Cardiac fibroblast (primary cell): Measurements from ENCODE around the gene PCDHGC3.

Source experiments
- DNase-seq, 2 donors: peaks; one replicate each; pipeline versions ENCODE4 v3.0.0 to v3.0.0-alpha.2; 2010; ENCODE audit warnings: low read depth in 2 of 2
- H3K4me3 ChIP-seq, 2 donors: replicated peaks in 1 of 2; 1 replicate in 1 of 2; 2 replicates in 1 of 2; pipeline ENCODE4 v1.5.1; 2011; ENCODE audit warnings: low read depth in 2 of 2, low read length in 2 of 2, mild to moderate bottlenecking in 2 of 2, moderate library complexity in 1 of 2
- CTCF ChIP-seq: IDR thresholded peaks from one replicate; pipeline ENCODE4 v1.5.1; 2011; ENCODE audit warnings: low read depth, mild to moderate bottlenecking, low read length, inconsistent platforms

The PCDHGC3 gene

GRCh38 chr5:141515141-141515540 lies 39.4 kb downstream of the PCDHGC3 start:
- DNase-seq, result no peak
- no peak for TF ChIP-seq CTCF
- no peak overlapping the region for H3K4me3 ChIP-seq

DNA sequence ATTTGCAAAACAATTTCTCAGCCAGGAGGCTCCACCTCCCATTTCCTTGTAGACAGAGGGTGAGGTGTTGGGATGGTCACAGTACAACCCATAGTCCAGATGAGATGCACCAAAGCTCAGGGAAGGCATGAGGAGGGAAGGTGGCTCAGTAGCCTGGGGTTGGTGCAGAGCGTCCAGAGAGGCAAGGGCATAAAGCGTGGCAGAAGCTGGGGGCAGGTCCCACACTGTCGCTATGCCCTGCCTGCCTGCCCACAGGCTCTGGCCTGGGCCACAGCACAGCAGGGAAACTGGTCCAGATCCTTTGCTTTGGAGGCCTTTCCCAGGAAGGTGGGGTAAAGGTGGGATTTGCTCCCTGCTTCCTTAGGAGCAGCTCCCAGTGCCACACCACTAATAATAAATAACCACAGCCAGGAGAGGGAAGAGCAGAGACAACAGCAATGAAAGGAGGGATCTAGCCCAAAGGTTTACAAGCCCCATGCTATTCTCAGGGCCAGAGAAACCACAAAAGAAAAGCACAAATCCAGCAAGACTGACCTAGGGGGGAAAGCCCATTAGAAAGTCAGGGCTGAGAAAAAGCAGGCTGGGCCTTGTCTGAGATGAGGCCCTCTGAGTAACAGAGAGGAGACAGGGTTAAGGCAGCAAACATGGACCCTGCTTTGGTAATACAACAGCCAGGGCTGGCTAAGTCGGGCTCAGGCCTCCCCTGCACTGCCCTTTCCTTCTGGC lies 40.3 kb downstream of the PCDHGC3 start:
- TF ChIP-seq CTCF, result no peak
- H3K4me3 ChIP-seq, result no peak overlapping the region

DNA sequence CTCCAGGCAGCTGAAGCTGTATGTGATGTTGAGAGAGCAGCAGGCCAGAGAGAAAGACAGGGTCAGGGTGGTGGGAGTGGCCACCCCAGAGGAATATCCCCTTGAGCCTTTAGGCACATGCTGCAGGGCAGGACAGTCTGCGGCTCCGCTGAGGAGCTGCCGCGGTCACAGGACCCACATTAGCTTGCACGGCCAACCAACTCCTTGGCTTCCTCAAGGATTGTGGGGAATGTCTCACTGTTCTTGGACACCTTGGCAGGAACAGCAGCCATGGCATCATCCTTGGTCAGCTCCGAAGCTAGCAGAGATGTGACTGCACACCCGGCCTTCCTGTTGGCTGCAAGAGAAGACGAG lies 40.9 kb downstream of the PCDHGC3 start:
- no peak for TF ChIP-seq CTCF
- H3K4me3 ChIP-seq, result no peak overlapping the region
- no peak for DNase-seq

More for the DNA sequence above, 40.3 kb downstream of the PCDHGC3 start:
- no peak for DNase-seq

DNA sequence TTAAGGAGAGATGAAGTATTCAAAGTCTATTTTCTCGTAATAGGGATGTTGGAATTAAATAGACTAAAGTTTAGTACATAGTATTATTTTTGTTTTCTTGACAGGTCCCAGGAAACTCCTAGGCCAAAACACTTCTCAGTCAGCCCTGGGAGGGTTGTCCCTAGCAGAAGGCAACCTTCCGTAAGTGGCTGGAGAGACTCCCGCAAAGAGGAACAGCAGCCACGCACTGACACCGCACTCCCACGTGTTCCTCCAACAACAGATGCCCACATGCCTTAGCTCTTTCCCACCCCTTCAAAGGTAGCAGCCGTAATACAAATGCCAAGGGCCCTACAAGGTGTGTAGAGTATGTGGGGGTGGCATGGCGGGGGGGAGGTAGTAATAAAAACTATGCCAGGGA lies 41.5 kb downstream of the PCDHGC3 start:
- no peak for DNase-seq
- no peak for TF ChIP-seq CTCF
- H3K4me3 ChIP-seq, result no peak overlapping the region

GRCh38 chr5:141517880-141518617 lies 42.3 kb downstream of the PCDHGC3 start:
- peak in 1 of 2 donors; percentile 71 for DNase-seq
- no peak overlapping the region for H3K4me3 ChIP-seq
- no peak for TF ChIP-seq CTCF

GRCh38 chr5:141518618-141519015 lies 42.9 kb downstream of the PCDHGC3 start:
- DNase-seq, result no peak
- H3K4me3 ChIP-seq, result no peak overlapping the region
- TF ChIP-seq CTCF, result no peak
